Ecto neural progenitor cell (in vitro differentiated cells): ENCODE measurements around the gene TOP2A.

Experiments used
- DNase-seq: peaks from one replicate; pipeline ENCODE4 v3.0.0-alpha.2; 2018; ENCODE audit warnings: low spot score

Gene TOP2A

GRCh38 chr17:40452216-40452787 lies 34.6 kb upstream of the TOP2A start:
- DNase-seq = no peak

GRCh38 chr17:40451420-40451819 lies 33.7 kb upstream of the TOP2A start:
- DNase-seq = no peak

GRCh38 chr17:40450175-40450574 lies 32.5 kb upstream of the TOP2A start:
- no peak for DNase-seq

DNA sequence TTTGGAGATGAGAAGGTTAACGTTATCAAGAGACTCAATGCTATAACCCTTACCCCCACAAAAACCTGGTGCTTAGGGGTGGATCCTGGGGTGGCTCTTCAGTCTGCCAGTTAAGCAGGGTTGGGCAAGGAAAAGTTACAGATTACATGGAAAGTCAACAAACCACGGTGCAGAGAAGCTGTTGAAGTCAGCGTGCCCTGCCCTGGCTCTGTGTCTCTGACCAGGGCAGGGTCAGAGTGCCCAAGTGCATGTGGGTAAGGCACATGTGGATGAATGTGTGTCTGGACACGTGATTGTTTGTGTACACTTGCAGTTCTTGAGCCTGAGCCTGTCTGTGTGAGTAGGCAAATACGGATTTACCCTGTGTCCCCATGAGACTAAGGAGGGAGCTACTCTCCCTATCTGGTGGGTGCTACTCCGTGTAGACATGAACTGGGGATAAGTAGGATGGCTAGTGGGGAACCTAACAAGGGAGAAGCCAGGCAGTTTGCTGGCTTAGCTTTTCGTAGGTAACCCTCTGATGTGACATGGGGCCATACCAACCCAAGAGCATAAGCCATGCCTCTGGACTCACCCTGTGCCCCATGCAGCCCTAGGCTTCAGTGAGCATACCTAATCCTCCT lies 31.1 kb upstream of the TOP2A start:
- no peak for DNase-seq

GRCh38 chr17:40448213-40448638 lies 30.5 kb upstream of the TOP2A start:
- no peak for DNase-seq

GRCh38 chr17:40447806-40448205 lies 30.1 kb upstream of the TOP2A start:
- DNase-seq = no peak

GRCh38 chr17:40447148-40447644 lies 29.5 kb upstream of the TOP2A start:
- no peak for DNase-seq

GRCh38 chr17:40445751-40446468 lies 28.2 kb upstream of the TOP2A start:
- no peak for DNase-seq

- DNase-seq = no peak
Observed at GRCh38 chr17:40443988-40444899, 26.5 kb upstream of the TOP2A start.

DNA sequence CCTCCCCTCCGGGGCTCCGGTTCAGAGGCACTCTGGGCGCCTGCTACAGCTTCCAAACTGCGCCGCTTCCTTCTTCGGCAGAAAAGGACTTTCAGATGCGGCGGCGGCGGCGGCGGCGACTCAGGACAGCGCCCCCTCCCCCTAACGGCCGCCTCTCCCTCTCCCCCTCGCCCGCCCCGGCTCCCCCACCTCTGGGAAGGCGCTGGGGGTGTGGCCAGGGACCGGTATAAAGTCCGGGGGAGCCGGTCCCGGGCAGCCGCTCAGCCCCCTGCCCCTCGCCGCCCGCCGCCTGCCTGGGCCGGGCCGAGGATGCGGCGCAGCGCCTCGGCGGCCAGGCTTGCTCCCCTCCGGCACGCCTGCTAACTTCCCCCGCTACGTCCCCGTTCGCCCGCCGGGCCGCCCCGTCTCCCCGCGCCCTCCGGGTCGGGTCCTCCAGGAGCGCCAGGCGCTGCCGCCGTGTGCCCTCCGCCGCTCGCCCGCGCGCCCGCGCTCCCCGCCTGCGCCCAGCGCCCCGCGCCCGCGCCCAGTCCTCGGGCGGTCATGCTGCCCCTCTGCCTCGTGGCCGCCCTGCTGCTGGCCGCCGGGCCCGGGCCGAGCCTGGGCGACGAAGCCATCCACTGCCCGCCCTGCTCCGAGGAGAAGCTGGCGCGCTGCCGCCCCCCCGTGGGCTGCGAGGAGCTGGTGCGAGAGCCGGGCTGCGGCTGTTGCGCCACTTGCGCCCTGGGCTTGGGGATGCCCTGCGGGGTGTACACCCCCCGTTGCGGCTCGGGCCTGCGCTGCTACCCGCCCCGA lies 25.7 kb upstream of the TOP2A start, which contains the start of gene IGFBP4:
Gene IGFBP4, plus strand, starts transcription at position 255 of the 792 bp plus-strand sequence. Its CDS starts 286 bp downstream, at position 541.
- peak; percentile 94 for DNase-seq

GRCh38 chr17:40442392-40443195 lies 24.9 kb upstream of the TOP2A start:
- no peak for DNase-seq

- no peak for DNase-seq
Observed at GRCh38 chr17:40440166-40440565, 22.5 kb upstream of the TOP2A start.

GRCh38 chr17:40437095-40437732 lies 19.5 kb upstream of the TOP2A start:
- no peak for DNase-seq

GRCh38 chr17:40436636-40437035 lies 18.9 kb upstream of the TOP2A start:
- DNase-seq = no peak

GRCh38 chr17:40433551-40434415 lies 16.1 kb upstream of the TOP2A start:
- DNase-seq = peak; percentile 78

GRCh38 chr17:40432864-40433528 lies 15.3 kb upstream of the TOP2A start:
- DNase-seq = peak; percentile 44

GRCh38 chr17:40431231-40431602 lies 13.5 kb upstream of the TOP2A start:
- no peak for DNase-seq
